ENCODE measurements around the gene SAMD3.

Gene SAMD3

DNA sequence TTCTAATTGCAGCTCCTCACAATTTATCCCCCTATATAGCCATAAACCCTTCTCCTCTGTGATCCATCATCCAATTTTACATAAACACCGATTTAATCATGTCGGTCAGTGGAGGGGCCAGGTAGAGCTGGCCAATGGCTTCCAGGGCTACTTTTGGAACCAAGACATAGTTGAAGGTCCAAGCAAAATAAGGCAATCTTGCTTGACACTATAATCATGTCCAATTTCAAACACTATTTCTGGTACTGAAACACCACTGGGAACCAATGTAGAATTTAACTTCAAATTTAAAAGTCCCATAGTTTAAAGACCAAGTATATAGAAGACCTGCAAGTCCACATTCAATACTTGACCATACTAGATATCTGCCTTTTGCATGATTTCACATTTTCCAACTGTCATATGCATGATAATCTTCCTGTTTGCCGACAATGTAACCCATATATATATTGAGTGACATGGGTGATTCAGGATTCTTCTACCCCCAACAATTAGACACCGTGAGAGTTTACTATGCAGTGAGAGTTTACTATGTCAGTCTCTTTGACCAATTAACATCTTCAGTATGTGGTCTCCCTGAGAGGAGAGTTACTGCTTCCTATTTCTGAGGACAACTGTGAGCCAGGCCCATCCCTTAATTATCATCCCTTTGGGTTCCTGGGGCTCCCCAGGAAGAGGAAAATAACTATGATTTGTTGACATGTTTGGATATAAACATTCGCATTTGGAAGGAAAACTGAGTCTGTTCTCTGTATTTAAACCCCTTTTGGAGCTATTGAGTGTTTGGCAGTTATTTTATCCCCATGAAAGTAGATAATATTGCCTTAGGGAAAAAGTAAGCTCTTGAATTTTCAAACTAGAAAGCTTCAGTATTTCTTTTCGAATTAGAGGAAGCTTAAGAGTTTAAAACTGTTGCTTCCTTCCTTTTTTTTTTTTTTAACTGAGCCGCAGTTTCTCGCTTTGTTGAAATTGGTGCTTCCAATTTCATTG lies 31.8 kb downstream of the SAMD3 start:
- TF ChIP-seq, protein P1, sequence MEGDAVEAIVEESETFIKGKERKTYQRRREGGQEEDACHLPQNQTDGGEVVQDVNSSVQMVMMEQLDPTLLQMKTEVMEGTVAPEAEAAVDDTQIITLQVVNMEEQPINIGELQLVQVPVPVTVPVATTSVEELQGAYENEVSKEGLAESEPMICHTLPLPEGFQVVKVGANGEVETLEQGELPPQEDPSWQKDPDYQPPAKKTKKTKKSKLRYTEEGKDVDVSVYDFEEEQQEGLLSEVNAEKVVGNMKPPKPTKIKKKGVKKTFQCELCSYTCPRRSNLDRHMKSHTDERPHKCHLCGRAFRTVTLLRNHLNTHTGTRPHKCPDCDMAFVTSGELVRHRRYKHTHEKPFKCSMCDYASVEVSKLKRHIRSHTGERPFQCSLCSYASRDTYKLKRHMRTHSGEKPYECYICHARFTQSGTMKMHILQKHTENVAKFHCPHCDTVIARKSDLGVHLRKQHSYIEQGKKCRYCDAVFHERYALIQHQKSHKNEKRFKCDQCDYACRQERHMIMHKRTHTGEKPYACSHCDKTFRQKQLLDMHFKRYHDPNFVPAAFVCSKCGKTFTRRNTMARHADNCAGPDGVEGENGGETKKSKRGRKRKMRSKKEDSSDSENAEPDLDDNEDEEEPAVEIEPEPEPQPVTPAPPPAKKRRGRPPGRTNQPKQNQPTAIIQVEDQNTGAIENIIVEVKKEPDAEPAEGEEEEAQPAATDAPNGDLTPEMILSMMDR (IDR thresholded peaks at IDR 0.05; ENCODE audit: low read depth, low read length): no peak
- no peak for DNase-seq
- H3K27me3 ChIP-seq (ENCODE audit: insufficient read depth, low read depth, severe bottlenecking): no peaks in the 10 kb centered on the region
- no peaks in the 10 kb centered on the region for H3K9me3 ChIP-seq (ENCODE audit: severe bottlenecking)
- no peak overlapping the region for H3K27ac ChIP-seq
- H3K36me3 ChIP-seq: no peaks in the 10 kb centered on the region
- H3K4me3 ChIP-seq (ENCODE audit: low read depth, low read length): no peak overlapping the region

GRCh38 chr6:130189531-130190397 lies 33.0 kb downstream of the SAMD3 start:
- Histone ChIP-seq H3K27ac (no peak overlapping the region), H3K4me3 (ENCODE audit: low read depth, low read length) (no peak overlapping the region), H3K27me3 (ENCODE audit: insufficient read depth, low read depth, severe bottlenecking) (no peaks in the 10 kb centered on the region), H3K36me3 (no peaks in the 10 kb centered on the region), H3K9me3 (ENCODE audit: severe bottlenecking) (no peaks in the 10 kb centered on the region)
- TF ChIP-seq, protein P1 (IDR thresholded peaks at IDR 0.05; ENCODE audit: low read depth, low read length): no peak
- DNase-seq: no peak

- no peaks in the 10 kb centered on the region for H3K27me3 ChIP-seq (ENCODE audit: insufficient read depth, low read depth, severe bottlenecking)
- H3K9me3 ChIP-seq (ENCODE audit: severe bottlenecking): no peaks in the 10 kb centered on the region
- H3K27ac ChIP-seq: no peak overlapping the region
- H3K4me3 ChIP-seq (ENCODE audit: low read depth, low read length): no peak overlapping the region
- TF ChIP-seq, protein P1 (IDR thresholded peaks at IDR 0.05; ENCODE audit: low read depth, low read length): no peak
- no peak for DNase-seq
- H3K36me3 ChIP-seq: no peaks in the 10 kb centered on the region
Measured at GRCh38 chr6:130188207-130188899, 34.4 kb downstream of the SAMD3 start.

DNA sequence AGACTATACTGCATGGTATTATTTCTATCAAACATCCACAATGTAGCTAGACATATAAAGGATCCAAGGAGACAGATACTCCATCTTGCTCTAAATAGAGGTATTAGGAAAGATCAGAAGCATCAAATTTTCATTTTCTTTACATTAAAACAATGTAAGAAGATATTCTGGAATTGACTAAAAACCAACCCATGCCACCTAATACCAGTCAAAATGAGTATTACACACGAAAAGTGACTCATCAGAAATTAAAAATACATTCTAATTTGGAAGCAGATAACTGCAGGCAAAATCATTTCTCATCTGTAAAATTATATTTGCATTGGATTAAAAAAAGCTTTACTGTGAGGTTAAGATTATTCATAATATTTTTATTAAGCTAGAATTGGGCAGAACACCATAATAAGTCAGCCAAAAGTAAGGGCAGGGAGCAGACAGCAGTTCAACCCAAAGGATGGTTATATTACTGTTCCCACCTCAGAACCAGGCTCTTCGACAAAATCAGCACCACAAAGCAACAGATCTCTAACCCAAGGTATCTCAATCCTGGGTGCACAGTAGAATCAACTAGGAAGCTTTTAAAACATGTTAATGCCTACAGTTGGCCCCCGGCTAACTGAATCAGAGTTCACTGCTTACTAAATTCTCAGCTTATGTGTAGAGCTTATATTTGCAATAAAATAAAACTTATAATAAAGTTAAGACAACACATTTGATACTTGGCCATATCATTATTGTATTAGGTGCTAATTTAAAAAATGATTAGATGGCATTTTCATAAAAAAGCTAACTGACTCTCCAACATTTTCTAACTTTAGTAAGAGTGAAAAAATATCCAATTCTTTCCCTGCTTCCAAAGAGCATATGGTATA lies 35.2 kb downstream of the SAMD3 start:
- Histone ChIP-seq H3K4me3 (ENCODE audit: low read depth, low read length) (no peak overlapping the region), H3K36me3 (no peaks in the 10 kb centered on the region), H3K9me3 (ENCODE audit: severe bottlenecking) (no peaks in the 10 kb centered on the region), H3K27ac (no peak overlapping the region), H3K27me3 (ENCODE audit: insufficient read depth, low read depth, severe bottlenecking) (no peaks in the 10 kb centered on the region)
- TF ChIP-seq, protein P1 (IDR thresholded peaks at IDR 0.05; ENCODE audit: low read depth, low read length): no peak
- no peak for DNase-seq

DNA sequence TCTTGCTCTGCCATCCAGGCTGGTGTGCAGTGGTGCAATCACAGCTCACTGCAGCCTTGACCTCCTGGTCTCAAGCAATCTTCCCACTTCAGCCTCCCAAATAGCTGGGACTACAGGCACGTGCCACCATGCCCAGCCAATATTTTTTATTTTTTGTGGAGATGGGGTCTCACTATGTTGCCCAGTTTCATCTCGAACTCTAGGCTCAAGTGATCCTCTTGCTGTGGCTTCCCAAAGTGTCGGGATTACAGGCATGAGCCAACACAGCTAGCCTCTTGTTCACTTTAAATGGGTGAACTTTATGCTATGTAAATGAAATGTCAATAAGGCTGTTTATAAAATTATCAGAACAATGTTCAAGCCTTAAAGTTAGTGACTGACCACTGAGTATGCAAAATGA lies 37.1 kb downstream of the SAMD3 start:
- Histone ChIP-seq H3K27ac (no peak overlapping the region), H3K27me3 (ENCODE audit: insufficient read depth, low read depth, severe bottlenecking) (no peaks in the 10 kb centered on the region), H3K36me3 (no peaks in the 10 kb centered on the region), H3K9me3 (ENCODE audit: severe bottlenecking) (no peaks in the 10 kb centered on the region), H3K4me3 (ENCODE audit: low read depth, low read length) (no peak overlapping the region)
- TF ChIP-seq, protein P1 (IDR thresholded peaks at IDR 0.05; ENCODE audit: low read depth, low read length): no peak
- DNase-seq: no peak

Measured in WERI-Rb-1 (cell line).